ENCODE measurements around the gene TMEM163.
"Not testable (repeated sequence)": the region's sequence is repeated elsewhere in the genome, so short reads cannot be mapped to it uniquely, and the experiment has no call there.

Gene TMEM163

GRCh38 chr2:134536296-134536695 lies 182.5 kb downstream of the TMEM163 start:
- DNase-seq (ENCODE audit: low read depth in 2 of 2): no peak

DNA sequence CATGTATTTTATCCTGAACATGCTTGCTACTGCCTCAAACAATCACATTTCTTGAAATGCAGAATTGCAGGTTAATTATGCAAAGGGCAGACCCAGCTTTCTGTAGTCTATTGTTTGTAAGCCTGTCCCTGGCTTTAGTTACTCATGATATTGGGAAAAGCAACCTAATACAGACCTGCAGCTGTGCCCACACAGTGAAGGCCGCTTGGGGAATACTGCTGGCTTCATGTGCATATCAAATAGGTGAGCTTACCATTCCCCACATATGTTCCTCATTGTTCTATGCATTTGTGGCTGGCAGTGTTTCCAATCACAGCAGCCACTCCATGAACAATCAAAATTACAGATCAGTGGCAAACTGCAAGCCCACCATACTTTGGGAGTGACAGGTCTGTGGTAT lies 186.3 kb downstream of the TMEM163 start:
- DNase-seq (ENCODE audit: low read depth in 2 of 2): no peak

- peak in 1 of 2 experiments; percentile 9 for DNase-seq (ENCODE audit: low read depth in 2 of 2)
These were observed 191.4 kb downstream of the TMEM163 start for GRCh38 chr2:134527381-134527780.

- DNase-seq (ENCODE audit: low read depth in 2 of 2): no peak
These were observed 196.0 kb downstream of the TMEM163 start for GRCh38 chr2:134522496-134523455.

DNA sequence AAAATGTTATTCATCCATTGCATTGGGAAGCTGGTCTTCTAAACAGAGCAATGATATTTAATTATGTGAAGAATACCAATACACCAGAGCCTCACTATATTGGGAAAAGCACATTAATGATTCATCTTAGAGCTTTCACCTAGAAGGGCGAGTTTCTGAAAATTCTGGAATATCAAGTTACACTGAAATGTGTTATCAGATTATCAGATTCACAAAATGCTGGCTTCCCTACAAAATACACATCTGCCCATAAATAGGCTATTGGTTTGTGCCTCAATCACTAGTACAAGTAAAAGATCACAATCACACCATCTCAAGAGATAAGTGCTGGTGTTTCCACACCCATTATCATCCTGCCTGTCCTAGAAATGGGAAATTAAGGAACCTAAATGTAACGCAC lies 200.7 kb downstream of the TMEM163 start:
- DNase-seq (ENCODE audit: low read depth in 2 of 2): no peak

GRCh38 chr2:134515137-134515536 lies 203.7 kb downstream of the TMEM163 start:
- no peak for DNase-seq (ENCODE audit: low read depth in 2 of 2)

DNA sequence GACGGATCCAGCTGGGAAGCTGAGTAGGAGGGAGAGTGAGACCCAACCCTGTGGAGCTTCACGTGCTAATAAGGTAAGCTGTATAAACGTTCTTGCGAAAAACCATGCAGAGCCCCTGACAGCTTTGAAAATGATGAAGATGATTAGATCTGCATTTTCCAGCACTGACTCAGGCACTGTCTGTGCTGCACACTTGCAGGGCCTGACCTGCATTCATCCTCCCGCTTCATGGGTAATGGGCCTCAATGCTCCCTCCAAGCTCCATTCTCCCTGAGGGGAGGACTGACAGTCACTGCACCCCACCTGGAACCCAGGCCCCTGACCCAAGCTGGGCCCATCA lies 205.4 kb downstream of the TMEM163 start:
- no peak for DNase-seq (ENCODE audit: low read depth in 2 of 2)

- no peak for DNase-seq (ENCODE audit: low read depth in 2 of 2)
These were observed 205.9 kb downstream of the TMEM163 start for GRCh38 chr2:134512734-134513464.

GRCh38 chr2:134508391-134508790 lies 210.4 kb downstream of the TMEM163 start:
- no peak for DNase-seq (ENCODE audit: low read depth in 2 of 2)

GRCh38 chr2:134507697-134508096 lies 211.1 kb downstream of the TMEM163 start:
- no peak for DNase-seq (ENCODE audit: low read depth in 2 of 2)

DNA sequence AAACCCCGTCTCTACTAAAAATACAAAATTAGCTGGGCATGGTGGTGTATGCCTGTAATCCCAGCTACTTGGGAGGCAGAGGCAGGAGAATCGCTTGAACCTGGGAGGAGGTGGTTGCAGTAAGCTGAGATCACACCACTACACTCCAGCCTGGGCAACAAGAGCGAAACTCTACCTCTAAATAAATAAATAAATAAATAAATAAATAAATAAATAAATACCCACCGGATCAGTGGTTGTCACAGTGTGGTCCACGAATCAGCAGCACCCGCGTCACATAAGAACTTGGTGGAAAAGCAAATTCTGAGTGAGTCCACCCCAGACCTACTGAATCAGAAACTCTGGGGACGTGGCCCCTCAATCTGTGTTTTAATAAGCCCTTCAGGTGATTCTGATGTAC lies 211.6 kb downstream of the TMEM163 start:
- not testable (repeated sequence) for DNase-seq (ENCODE audit: low read depth in 2 of 2)

- no peak for DNase-seq (ENCODE audit: low read depth in 2 of 2)
These were observed 213.4 kb downstream of the TMEM163 start for GRCh38 chr2:134505446-134505845.

- no peak for DNase-seq (ENCODE audit: low read depth in 2 of 2)
These were observed 214.0 kb downstream of the TMEM163 start for GRCh38 chr2:134504586-134505336.

DNA sequence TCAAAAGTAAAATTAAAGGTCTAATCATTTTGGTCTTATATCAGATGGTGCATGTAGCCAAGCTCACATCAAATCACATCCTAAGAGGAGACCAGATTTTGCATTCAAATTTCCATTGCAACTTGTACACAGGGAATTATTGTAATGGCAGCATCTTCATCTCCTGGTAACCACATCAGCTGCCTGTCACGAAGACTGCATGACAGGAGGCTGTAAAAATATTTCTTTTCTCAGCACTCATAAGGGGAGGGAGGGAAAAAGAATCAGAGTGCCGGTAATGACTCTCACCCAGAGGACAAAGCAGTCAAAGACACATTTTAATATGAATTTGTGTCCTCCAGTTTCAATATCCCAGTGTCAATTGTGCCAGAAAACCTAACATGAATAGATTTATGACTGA lies 216.7 kb downstream of the TMEM163 start:
- no peak for DNase-seq (ENCODE audit: low read depth in 2 of 2)

- DNase-seq (ENCODE audit: low read depth in 2 of 2): no peak
These were observed 217.2 kb downstream of the TMEM163 start for GRCh38 chr2:134501476-134502091.

- DNase-seq (ENCODE audit: low read depth in 2 of 2): no peak
These were observed 218.4 kb downstream of the TMEM163 start for GRCh38 chr2:134500211-134500935.

GRCh38 chr2:134499307-134499926 lies 219.4 kb downstream of the TMEM163 start:
- no peak for DNase-seq (ENCODE audit: low read depth in 2 of 2)

- DNase-seq (ENCODE audit: low read depth in 2 of 2): no peak
These were observed 220.1 kb downstream of the TMEM163 start for GRCh38 chr2:134498654-134499053.

DNA sequence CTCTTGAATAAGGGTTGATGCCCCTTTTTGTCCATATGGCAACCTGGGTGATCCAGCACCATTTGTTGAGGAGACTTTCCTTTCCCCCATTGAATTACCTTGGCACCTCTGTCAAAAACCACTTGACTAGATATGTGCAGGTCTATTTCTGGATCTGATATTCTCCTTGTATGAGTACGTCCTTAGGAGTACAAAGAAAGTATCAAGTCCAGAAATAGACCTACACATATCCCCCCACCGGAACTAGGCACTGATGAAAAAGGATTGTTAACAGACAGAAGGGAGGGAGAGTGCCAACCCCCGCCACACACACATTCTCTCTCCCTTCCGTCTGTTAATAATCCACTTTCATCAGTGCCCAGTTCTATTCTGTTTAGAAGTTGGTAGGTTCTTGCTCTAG lies 225.0 kb downstream of the TMEM163 start:
- no peak for DNase-seq (ENCODE audit: low read depth in 2 of 2)

DNA sequence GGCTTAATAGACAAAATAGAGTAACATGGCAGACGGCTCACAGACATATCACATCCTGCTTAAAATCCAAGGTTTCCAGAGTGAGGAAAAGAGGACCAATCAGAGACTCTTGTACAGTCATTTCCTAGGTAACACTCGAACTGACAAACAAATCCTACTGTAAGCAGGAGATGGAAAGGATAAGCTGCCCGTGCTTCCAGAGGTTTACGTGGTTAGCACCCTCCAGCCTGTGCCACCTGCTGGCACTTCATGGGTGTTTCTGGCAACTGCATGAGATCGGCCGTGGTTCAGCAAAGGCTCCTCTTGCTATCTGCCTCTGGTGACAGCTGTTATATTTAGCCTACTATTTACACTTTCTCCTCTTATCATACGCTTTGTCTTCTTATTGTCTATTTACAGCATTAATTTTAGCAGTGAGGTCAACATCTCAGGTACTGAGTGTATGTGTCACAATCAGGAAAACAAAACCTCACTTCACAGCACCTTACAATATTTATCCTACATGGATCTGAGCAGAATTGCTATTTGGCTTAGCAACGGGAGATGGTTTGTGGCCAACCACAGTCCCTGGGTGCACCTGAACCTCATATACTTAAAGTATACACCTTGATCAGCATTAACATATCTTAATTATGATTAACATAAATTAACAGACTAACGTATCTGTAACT lies 226.9 kb downstream of the TMEM163 start:
- DNase-seq (ENCODE audit: low read depth in 2 of 2): no peak
